Type B pancreatic cell (in vitro differentiated cells): ENCODE data around the gene DNAL1. TPM values are rescaled to one million over a fixed set of nuclear protein-coding genes. Genes with fewer than 3 reads are reported as not detected.
A peak's percentile ranks its signal among the peaks of the same experiment; 100 is the strongest.

Experiments used
- DNase-seq: peaks from one replicate; pipeline ENCODE4 v3.0.0; 2021; ENCODE audit warnings: mixed read lengths; ENCODE audit not compliant: unreplicated experiment; ENCODE audit errors: extremely low spot score
- H3K27ac Mint-ChIP-seq: 2 replicates; pipeline ENCODE4 v1.8.0; 2021; ENCODE audit warnings: mild to moderate bottlenecking, mixed read lengths
- H3K27me3 Mint-ChIP-seq: 2 replicates; pipeline ENCODE4 v1.8.0; 2021; ENCODE audit warnings: mixed read lengths
- H3K36me3 Mint-ChIP-seq: 2 replicates; pipeline ENCODE4 v1.8.0; 2021; ENCODE audit warnings: mixed read lengths
- H3K4me1 Mint-ChIP-seq: one replicate; pipeline ENCODE4 v1.8.0; 2021; ENCODE audit warnings: mixed read lengths; ENCODE audit not compliant: unreplicated experiment
- H3K4me3 Mint-ChIP-seq: 2 replicates; pipeline ENCODE4 v1.8.0; 2021; ENCODE audit warnings: mild to moderate bottlenecking, mixed read lengths
- H3K9me3 Mint-ChIP-seq: 2 replicates; pipeline ENCODE4 v1.8.0; 2021; ENCODE audit warnings: mixed read lengths
- total RNA-seq: library from RNA; stranded (reverse); gene quantifications from 2 replicates; pipeline ENCODE4 v1.2.1, GENCODE V29; 2021; ENCODE audit warnings: low replicate concordance
- TF ChIP-seq, protein P1 (sequence below): fragments of 200-600 bp; sonication (generic); conservative IDR thresholded peaks from 2 replicates; pipeline ENCODE4 v1.5.0; 2021; ENCODE audit warnings: antibody characterized with exemption, mild to moderate bottlenecking

DNAL1 gene
- total RNA-seq, 1 donor from 2014 or later, result 20.3 TPM

DNA sequence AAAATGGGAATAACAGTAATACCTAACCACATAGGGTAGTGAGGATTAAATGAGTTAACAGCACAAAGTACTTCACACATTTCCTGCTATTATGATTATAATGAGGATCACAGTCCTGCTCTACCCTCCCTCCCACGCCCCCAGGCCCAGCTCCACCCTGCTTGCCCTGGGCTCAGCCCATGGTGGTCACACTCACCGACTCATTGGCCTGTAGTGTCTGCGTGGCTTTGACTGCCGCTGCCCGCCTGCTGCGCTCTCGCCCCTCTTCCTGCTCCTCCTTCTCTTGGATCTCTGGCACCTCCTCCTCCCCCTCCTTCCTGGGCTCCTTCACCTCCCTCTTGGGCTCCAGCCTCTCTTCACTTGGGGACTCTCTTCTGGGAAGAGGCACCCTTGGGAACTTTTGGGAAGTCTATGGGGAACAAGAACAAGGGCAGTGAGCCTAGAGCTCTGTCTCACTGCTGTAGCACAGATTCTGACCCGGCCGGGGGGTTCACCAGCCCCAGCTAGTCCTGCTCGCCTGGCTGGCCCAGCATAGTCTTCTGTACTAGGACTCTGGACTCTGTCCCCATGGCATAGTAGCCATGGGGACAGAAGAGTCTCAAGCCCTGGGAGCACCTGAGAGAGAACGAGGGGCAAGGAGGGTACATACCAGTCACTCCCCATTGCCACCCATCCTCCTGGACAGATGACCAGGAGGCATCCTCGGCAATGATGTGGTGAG, 76.5 kb downstream of the DNAL1 start:
- peak overlapping the region; percentile 10 for H3K27ac Mint-ChIP-seq
- TF ChIP-seq, protein P1, sequence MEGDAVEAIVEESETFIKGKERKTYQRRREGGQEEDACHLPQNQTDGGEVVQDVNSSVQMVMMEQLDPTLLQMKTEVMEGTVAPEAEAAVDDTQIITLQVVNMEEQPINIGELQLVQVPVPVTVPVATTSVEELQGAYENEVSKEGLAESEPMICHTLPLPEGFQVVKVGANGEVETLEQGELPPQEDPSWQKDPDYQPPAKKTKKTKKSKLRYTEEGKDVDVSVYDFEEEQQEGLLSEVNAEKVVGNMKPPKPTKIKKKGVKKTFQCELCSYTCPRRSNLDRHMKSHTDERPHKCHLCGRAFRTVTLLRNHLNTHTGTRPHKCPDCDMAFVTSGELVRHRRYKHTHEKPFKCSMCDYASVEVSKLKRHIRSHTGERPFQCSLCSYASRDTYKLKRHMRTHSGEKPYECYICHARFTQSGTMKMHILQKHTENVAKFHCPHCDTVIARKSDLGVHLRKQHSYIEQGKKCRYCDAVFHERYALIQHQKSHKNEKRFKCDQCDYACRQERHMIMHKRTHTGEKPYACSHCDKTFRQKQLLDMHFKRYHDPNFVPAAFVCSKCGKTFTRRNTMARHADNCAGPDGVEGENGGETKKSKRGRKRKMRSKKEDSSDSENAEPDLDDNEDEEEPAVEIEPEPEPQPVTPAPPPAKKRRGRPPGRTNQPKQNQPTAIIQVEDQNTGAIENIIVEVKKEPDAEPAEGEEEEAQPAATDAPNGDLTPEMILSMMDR, result no peak
- H3K36me3 Mint-ChIP-seq, result peaks cover 14% of the 10 kb centered on the region
- no peak overlapping the region for H3K4me3 Mint-ChIP-seq
- no peaks in the 10 kb centered on the region for H3K27me3 Mint-ChIP-seq
- no peak for DNase-seq
- peaks cover 43% of the 10 kb centered on the region for H3K4me1 Mint-ChIP-seq
- H3K9me3 Mint-ChIP-seq, result no peaks in the 10 kb centered on the region

DNA sequence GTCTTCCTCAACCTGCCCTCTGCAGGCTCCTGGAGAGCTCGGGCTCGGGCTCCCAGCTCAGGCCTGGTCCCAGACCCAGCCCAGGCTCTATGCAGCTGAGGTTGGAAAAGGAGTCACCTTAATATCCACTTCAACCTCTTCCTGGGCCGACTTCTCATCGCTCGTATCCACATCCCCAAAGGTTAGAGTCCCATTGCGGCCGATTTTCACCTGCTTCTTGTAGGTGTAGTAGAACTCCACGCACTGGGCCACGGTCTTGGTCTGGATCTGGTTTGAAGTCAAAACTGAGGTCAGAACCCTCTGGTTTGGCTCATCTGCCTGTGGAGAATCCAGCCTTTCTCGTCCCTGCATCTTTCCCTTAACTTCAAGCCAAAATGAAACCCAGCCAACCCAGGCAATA, 77.8 kb downstream of the DNAL1 start:
- H3K27me3 Mint-ChIP-seq, result no peaks in the 10 kb centered on the region
- peaks cover 14% of the 10 kb centered on the region for H3K36me3 Mint-ChIP-seq
- H3K4me1 Mint-ChIP-seq, result peaks cover 36% of the 10 kb centered on the region
- no peak overlapping the region for H3K4me3 Mint-ChIP-seq
- no peaks in the 10 kb centered on the region for H3K9me3 Mint-ChIP-seq
- TF ChIP-seq, protein P1, result no peak
- H3K27ac Mint-ChIP-seq, result no peak overlapping the region
- DNase-seq, result no peak

DNA sequence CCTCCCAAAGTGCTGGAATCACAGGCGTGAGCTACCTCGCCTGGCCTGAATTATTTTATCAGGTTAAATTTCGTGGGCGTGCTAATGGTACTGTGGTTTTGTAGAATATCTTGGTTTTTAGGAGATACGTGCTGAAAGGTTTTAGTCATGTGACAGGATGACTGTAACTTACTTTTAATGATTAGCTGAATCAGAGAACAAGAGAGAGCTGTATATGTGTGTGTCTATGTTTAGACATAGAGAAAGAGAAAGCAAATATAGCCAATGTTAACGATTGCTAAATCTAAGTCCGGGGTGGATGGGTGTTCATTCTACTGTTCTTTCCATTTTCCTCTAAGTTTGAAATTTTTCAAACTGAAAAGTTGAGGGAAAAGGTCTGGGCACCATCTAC, 78.6 kb downstream of the DNAL1 start:
- peaks cover 31% of the 10 kb centered on the region for H3K4me1 Mint-ChIP-seq
- no peaks in the 10 kb centered on the region for H3K27me3 Mint-ChIP-seq
- H3K36me3 Mint-ChIP-seq, result peaks cover 15% of the 10 kb centered on the region
- peak overlapping the region; percentile 65 for H3K27ac Mint-ChIP-seq
- H3K4me3 Mint-ChIP-seq, result no peak overlapping the region
- no peaks in the 10 kb centered on the region for H3K9me3 Mint-ChIP-seq
- no peak for DNase-seq
- TF ChIP-seq, protein P1, result no peak

DNA sequence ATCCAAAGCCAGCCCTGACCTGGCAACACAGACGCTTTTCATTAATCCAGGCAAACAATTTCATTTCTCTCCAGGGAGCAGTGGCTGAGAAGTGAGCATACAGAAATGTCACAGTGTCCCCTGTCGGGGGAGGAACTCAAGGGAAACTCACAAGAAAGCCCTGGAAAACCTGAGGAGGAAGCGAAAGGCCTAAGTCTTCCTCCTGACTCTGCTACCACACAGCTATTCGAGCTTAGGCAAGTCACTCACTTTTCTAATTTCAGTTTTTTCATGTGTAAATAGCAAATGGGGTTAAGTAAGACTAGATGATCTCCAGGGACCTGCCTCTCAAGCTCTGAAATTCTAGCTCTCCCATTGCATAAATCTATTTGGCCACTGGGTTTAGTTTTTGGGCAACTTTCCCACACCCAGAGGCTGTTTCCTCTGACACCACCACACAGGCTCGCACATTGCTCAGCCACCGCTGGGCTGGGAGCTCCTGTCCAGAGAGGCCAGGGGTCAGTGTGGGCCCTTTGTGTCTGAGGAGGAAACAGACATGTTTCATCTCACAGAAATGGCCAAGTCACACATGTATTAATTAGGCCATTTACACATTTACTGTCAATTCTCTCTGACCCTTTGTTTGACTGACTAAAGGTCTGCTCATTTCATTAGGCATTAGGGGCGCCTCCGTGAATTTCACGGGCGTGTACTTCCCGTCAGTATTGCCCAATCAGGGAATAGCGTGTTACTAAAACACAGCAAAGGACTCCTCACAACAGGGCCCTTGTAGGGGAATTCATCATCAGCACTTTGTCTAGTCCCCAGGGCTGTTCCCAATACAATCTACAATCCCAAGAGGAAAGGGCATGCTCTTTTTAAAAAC, 79.2 kb downstream of the DNAL1 start:
- no peak for DNase-seq
- Mint-ChIP-seq H3K4me3 (no peak overlapping the region), H3K27me3 (no peaks in the 10 kb centered on the region), H3K36me3 (peaks cover 21% of the 10 kb centered on the region), H3K27ac (peak overlapping the region; percentile 65), H3K9me3 (no peaks in the 10 kb centered on the region), H3K4me1 (peaks cover 37% of the 10 kb centered on the region)
- TF ChIP-seq, protein P1, result no peak

DNA sequence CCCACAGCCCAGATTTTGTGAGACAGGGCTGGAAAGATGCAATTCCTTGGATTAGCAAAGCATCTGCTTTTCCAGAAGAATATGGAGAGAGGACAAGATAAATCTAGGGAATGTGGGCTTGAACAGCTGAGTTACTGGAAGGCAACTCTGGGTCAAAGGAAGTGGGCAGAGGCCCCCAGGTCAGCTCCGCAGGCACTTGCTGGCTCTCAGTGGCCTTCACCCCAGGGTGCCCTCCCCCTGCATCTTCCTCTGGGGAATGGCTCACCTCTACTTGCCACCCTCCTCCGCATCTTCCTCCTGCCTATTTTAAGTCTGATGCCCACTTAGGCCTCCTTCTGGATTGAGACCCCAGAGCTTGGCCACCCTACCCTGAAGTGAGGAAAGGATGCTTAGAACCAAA, 79.9 kb downstream of the DNAL1 start:
- TF ChIP-seq, protein P1, result no peak
- peak overlapping the region; percentile 25 for H3K4me3 Mint-ChIP-seq
- H3K27me3 Mint-ChIP-seq, result no peaks in the 10 kb centered on the region
- H3K36me3 Mint-ChIP-seq, result peaks cover 27% of the 10 kb centered on the region
- peaks cover 34% of the 10 kb centered on the region for H3K4me1 Mint-ChIP-seq
- H3K9me3 Mint-ChIP-seq, result no peaks in the 10 kb centered on the region
- no peak for DNase-seq
- H3K27ac Mint-ChIP-seq, result peak overlapping the region; percentile 59
